Stomach (tissue), 9 donors: ENCODE data around the gene ABTB2. TPM values are rescaled to one million over a fixed set of nuclear protein-coding genes. Genes with fewer than 3 reads are reported as not detected.

Experiments used
- DNase-seq, 2 donors: peaks; one replicate each; pipeline versions ENCODE4 v3.0.0 to v3.0.0-alpha.2; 2013 to 2019
- H3K27ac ChIP-seq, 5 donors: fragments of 200-600 bp in 4 of 5; sonication (generic) in 4 of 5; one replicate each; pipeline ENCODE4 v1.5.1; 2013 to 2019; ENCODE audit warnings: mild to moderate bottlenecking in 1 of 5, moderate library complexity in 1 of 5
- H3K27me3 ChIP-seq, 3 donors: fragments of 200-600 bp; sonication (generic); one replicate each; pipeline ENCODE4 v1.5.1; 2017 to 2019; ENCODE audit warnings: mixed run types in 1 of 3
- H3K36me3 ChIP-seq, 4 donors: fragments of 200-600 bp; sonication (generic); 1 replicate in 3 of 4; 2 replicates in 1 of 4; pipeline ENCODE4 v1.5.1; 2016 to 2019
- H3K4me1 ChIP-seq, 4 donors: fragments of 200-600 bp; sonication (generic); one replicate each; pipeline ENCODE4 v1.5.1; 2016 to 2019
- H3K4me3 ChIP-seq, 4 donors: fragments of 200-600 bp; sonication (generic) in 3 of 4; one replicate each; pipeline ENCODE4 v1.5.1; 2016 to 2019; ENCODE audit warnings: mild to moderate bottlenecking in 1 of 4
- H3K9me3 ChIP-seq, 4 donors: fragments of 200-600 bp; sonication (generic); one replicate each; pipeline ENCODE4 v1.5.1; 2016 to 2019
- CTCF ChIP-seq, 7 experiments: fragments of 450-650 bp in 4 of 7; fragments of 200-600 bp in 3 of 7; sonication (generic) in 3 of 7; IDR thresholded peaks; one replicate each; pipeline ENCODE4 v1.5.1; 2016 to 2019; ENCODE audit warnings: antibody characterized with exemption in 7 of 7, control low read depth in 2 of 7, mild to moderate bottlenecking in 1 of 7
- EP300 ChIP-seq: sonication (generic); formaldehyde crosslinking; IDR thresholded peaks from one replicate; pipeline ENCODE4 v1.6.1; 2017; ENCODE audit warnings: antibody characterized with exemption
- POLR2A ChIP-seq, 4 donors: fragments of 450-650 bp; IDR thresholded peaks; one replicate each; pipeline ENCODE4 v1.6.1; 2016; ENCODE audit warnings: antibody characterized with exemption in 4 of 4, control low read depth in 2 of 4, mild to moderate bottlenecking in 1 of 4, moderate library complexity in 1 of 4
- POLR2AphosphoS5 ChIP-seq, 3 donors: sonication (generic); formaldehyde crosslinking; IDR thresholded peaks; one replicate each; pipeline ENCODE4 v1.6.1; 2016; ENCODE audit warnings: antibody characterized with exemption in 3 of 3
- WGBS, 5 donors: extraction: QIAGEN DNeasy Blood & Tissue Kit in 3 of 5; methylation state at CpG; one replicate each; pipeline versions ENCODE4 v1.1.5 to v1.1.7; 2013 to 2018; 5-methylcytosine and 5-hydroxymethylcytosine counted together
- intact Hi-C: fragments of 100-400 bp; cut with DNase I; formaldehyde crosslinking; loops from one replicate; pipeline ENCODE4 v1.15.1; 2023; ENCODE audit warnings: low total_unique reads
- polyA plus RNA-seq, 3 donors: library from polyadenylated mRNA; stranded (reverse); fragments of 200-250 nt; gene quantifications; one replicate each; pipeline ENCODE4 v1.2.3, GENCODE V29; 2013
- total RNA-seq, 5 donors: library from RNA; depleted of rRNA; stranded (reverse); fragments of >200 nt; gene quantifications; one replicate each; pipeline versions ENCODE4 v1.1.0 to v1.2.3, GENCODE V29; 2014 to 2016
- donor health status: healthy with polysubstance abuse.
- donor health status: Bipolar disorder and iron deficiency.
- donor health status: healthy.

The ABTB2 gene
- total and polyA plus RNA-seq, 8 donors = 0.58 to 12.7 (median 2.2) TPM

- peak in 2 of 3 donors; percentile 8 to 51 for TF ChIP-seq POLR2AphosphoS5 (IDR thresholded peaks at IDR 0.05)
- no peak for TF ChIP-seq EP300
- TF ChIP-seq CTCF (IDR thresholded peaks at IDR 0.05) = peak in 5 of 7 experiments; percentile 84 to 96 (median 87)
- Histone ChIP-seq H3K9me3 (no peaks in the 10 kb centered on the region), H3K4me3 (peak overlapping the region; percentile 27 to 37 (median 29)), H3K27me3 (peaks cover 0 to 8% (median 7%) of the 10 kb centered on the region in 3 donors), H3K36me3 (peaks cover 0 to 7% (median 3%) of the 10 kb centered on the region in 4 donors), H3K27ac (peak overlapping the region in 1 of 5 donors; percentile 51), H3K4me1 (peaks cover 0 to 22% (median 14%) of the 10 kb centered on the region in 4 donors)
- DNase-seq = peak; percentile 86 to 94
- intact Hi-C loops = loop anchor here (5.0 kb wide), 1 partner anchor 188 kb away; no protein-coding TSS in a partner anchor
- WGBS, 5 donors = 10 to 29% (median 14%) methylated on average over 12 to 33 of the region's 33 CpGs
Measured at GRCh38 chr11:34174412-34175041, 183.3 kb downstream of the ABTB2 start.

GRCh38 chr11:34173050-34173449 lies 184.8 kb downstream of the ABTB2 start:
- H3K4me1 ChIP-seq = peaks cover 0 to 22% (median 14%) of the 10 kb centered on the region in 4 donors
- H3K9me3 ChIP-seq = no peaks in the 10 kb centered on the region
- DNase-seq = no peak
- no peak overlapping the region for H3K27ac ChIP-seq
- no peak overlapping the region for H3K4me3 ChIP-seq
- whole genome bisulfite sequencing, 5 donors = 96 to 97% (median 96%) methylated on average over 11 to 16 of the region's 16 CpGs; no CpG with 5 or more reads in 1 of the 5 donors
- TF ChIP-seq POLR2A (IDR thresholded peaks at IDR 0.05) (no peak), CTCF (IDR thresholded peaks at IDR 0.05) (no peak), POLR2AphosphoS5 (IDR thresholded peaks at IDR 0.05) (no peak), EP300 (no peak)
- intact Hi-C loops = loop anchor here (5.0 kb wide), 1 partner anchor 189 kb away; no protein-coding TSS in a partner anchor
- H3K27me3 ChIP-seq = peaks cover 0 to 8% (median 7%) of the 10 kb centered on the region in 3 donors
- peaks cover 0 to 9% (median 3%) of the 10 kb centered on the region in 4 donors for H3K36me3 ChIP-seq

GRCh38 chr11:34169686-34170085 lies 188.1 kb downstream of the ABTB2 start:
- intact Hi-C loops = loop anchor here (5.0 kb wide), 1 partner anchor 193 kb away; no protein-coding TSS in a partner anchor
- peaks cover 0 to 12% (median 10%) of the 10 kb centered on the region in 4 donors for H3K4me1 ChIP-seq
- H3K9me3 ChIP-seq = no peaks in the 10 kb centered on the region
- H3K4me3 ChIP-seq = no peak overlapping the region
- H3K27me3 ChIP-seq = peaks cover 0 to 8% (median 7%) of the 10 kb centered on the region in 3 donors
- WGBS, 5 donors = 63 to 75% (median 67%) methylated on average over 8 of the region's 8 CpGs
- no peak overlapping the region for H3K27ac ChIP-seq
- TF ChIP-seq EP300 (no peak), CTCF (IDR thresholded peaks at IDR 0.05) (no peak), POLR2A (IDR thresholded peaks at IDR 0.05) (no peak), POLR2AphosphoS5 (IDR thresholded peaks at IDR 0.05) (no peak)
- DNase-seq = no peak
- H3K36me3 ChIP-seq = peaks cover 0 to 23% (median 11%) of the 10 kb centered on the region in 4 donors

GRCh38 chr11:34168642-34169420 lies 189.0 kb downstream of the ABTB2 start:
- 72 to 81% (median 75%) methylated on average over 18 of the region's 18 CpGs for WGBS, 5 donors
- DNase-seq = no peak
- TF ChIP-seq POLR2A (IDR thresholded peaks at IDR 0.05) = no peak
- TF ChIP-seq CTCF (IDR thresholded peaks at IDR 0.05) = no peak
- no peak for TF ChIP-seq EP300
- no peak for TF ChIP-seq POLR2AphosphoS5 (IDR thresholded peaks at IDR 0.05)
- H3K9me3 ChIP-seq = no peaks in the 10 kb centered on the region
- H3K4me1 ChIP-seq = peaks cover 0 to 4% (median 2%) of the 10 kb centered on the region in 4 donors
- no peak overlapping the region for H3K4me3 ChIP-seq
- intact Hi-C loops = no loop called here
- H3K27me3 ChIP-seq = peaks cover 0 to 8% (median 7%) of the 10 kb centered on the region in 3 donors
- H3K36me3 ChIP-seq = peaks cover 0 to 26% (median 12%) of the 10 kb centered on the region in 4 donors
- no peak overlapping the region for H3K27ac ChIP-seq
